Gastrocnemius medialis (tissue), 4 donors: ENCODE measurements around the gene SERPINA6. TPM values are rescaled to one million over a fixed set of nuclear protein-coding genes. Genes with fewer than 3 reads are reported as not detected.

Experiments
- ATAC-seq, 2 donors: fragments of 150-250 bp; one replicate each; pipeline ENCODE4 v1.9.1; 2016
- DNase-seq, 2 donors: peaks; one replicate each; pipeline ENCODE4 v3.0.0-alpha.2; 2019
- H3K27ac ChIP-seq, 4 donors: fragments of 200-600 bp; sonication (generic); 1 replicate in 1 of 4; 2 replicates in 3 of 4; pipeline ENCODE4 v1.5.1; 2016 to 2018; ENCODE audit warnings: mild to moderate bottlenecking in 2 of 4, moderate library complexity in 1 of 4
- H3K27me3 ChIP-seq, 3 donors: fragments of 200-600 bp; sonication (generic) in 2 of 3; 1 replicate in 1 of 3; 2 replicates in 2 of 3; pipeline versions ENCODE4 v1.5.1 to v1.6.0; 2016 to 2019; ENCODE audit warnings: mild to moderate bottlenecking in 1 of 3, moderate library complexity in 1 of 3
- H3K36me3 ChIP-seq, 2 donors: fragments of 200-600 bp; sonication (generic) in 1 of 2; one replicate each; pipeline ENCODE4 v1.5.1; 2017 to 2018
- H3K4me1 ChIP-seq, 2 donors: fragments of 200-600 bp; sonication (generic) in 1 of 2; one replicate each; pipeline ENCODE4 v1.5.1; 2016 to 2017; ENCODE audit warnings: mild to moderate bottlenecking in 2 of 2
- H3K4me3 ChIP-seq, 4 donors: fragments of 200-600 bp; sonication (generic) in 3 of 4; 1 replicate in 1 of 4; 2 replicates in 3 of 4; pipeline ENCODE4 v1.5.1; 2016 to 2019; ENCODE audit warnings: mild to moderate bottlenecking in 2 of 4
- H3K9me3 ChIP-seq, 3 donors: fragments of 200-600 bp; sonication (generic) in 2 of 3; 1 replicate in 1 of 3; 2 replicates in 2 of 3; pipeline ENCODE4 v1.5.1; 2016 to 2019
- CTCF ChIP-seq, 5 experiments: fragments of 450-650 bp in 3 of 5; fragments of 200-600 bp in 2 of 5; sonication (generic) in 2 of 5; IDR thresholded peaks in 4 of 5; conservative IDR thresholded peaks in 1 of 5; 1 replicate in 4 of 5; 2 replicates in 1 of 5; pipeline ENCODE4 v1.5.1; 2016 to 2019; ENCODE audit warnings: antibody characterized with exemption in 5 of 5, mild to moderate bottlenecking in 3 of 5, moderate library complexity in 3 of 5
- POLR2A ChIP-seq, 2 donors: fragments of 450-650 bp; IDR thresholded peaks; one replicate each; pipeline ENCODE4 v1.6.1; 2017; ENCODE audit warnings: antibody characterized with exemption in 2 of 2, mild to moderate bottlenecking in 2 of 2, moderate library complexity in 2 of 2
- in situ Hi-C, 4 donors: fragments of 200-750 bp; cut with MboI; loops; one replicate each; pipeline versions ENCODE4 v1.15.0 to v1.8.0; 2017; ENCODE audit warnings: low sequenced_read_pairs in 4 of 4
- intact Hi-C: fragments of 100-400 bp; cut with DNase I; formaldehyde crosslinking; loops from one replicate; pipeline ENCODE4 v1.15.1; 2023; ENCODE audit warnings: low total_unique reads
- total RNA-seq, 4 donors: library from RNA; depleted of rRNA; stranded (reverse); fragments of >200 nt; gene quantifications; one replicate each; pipeline versions ENCODE4 v1.1.0 to v1.2.3, GENCODE V29; 2016

SERPINA6 gene
- total RNA-seq, 4 donors from 2014 or later, result 0.26 to 0.69 TPM; not detected in 2

GRCh38 chr14:94306047-94306978 lies 16.8 kb downstream of the SERPINA6 start:
- TF ChIP-seq CTCF (IDR thresholded peaks at IDR 0.05 in 4 of 5, conservative IDR thresholded peaks at IDR 0.05 in 1 of 5) (no peak), POLR2A (IDR thresholded peaks at IDR 0.05) (no peak)
- intact Hi-C loops (no loop called here), in situ Hi-C loops (no loop called here)
- no peak for DNase-seq
- H3K4me3 ChIP-seq, result no peak overlapping the region
- H3K36me3 ChIP-seq, result no peaks in the 10 kb centered on the region
- no peaks in the 10 kb centered on the region for H3K9me3 ChIP-seq
- H3K27me3 ChIP-seq, result no peaks in the 10 kb centered on the region
- no peaks in the 10 kb centered on the region for H3K4me1 ChIP-seq
- H3K27ac ChIP-seq, result no peak overlapping the region
- no peak for ATAC-seq

DNA sequence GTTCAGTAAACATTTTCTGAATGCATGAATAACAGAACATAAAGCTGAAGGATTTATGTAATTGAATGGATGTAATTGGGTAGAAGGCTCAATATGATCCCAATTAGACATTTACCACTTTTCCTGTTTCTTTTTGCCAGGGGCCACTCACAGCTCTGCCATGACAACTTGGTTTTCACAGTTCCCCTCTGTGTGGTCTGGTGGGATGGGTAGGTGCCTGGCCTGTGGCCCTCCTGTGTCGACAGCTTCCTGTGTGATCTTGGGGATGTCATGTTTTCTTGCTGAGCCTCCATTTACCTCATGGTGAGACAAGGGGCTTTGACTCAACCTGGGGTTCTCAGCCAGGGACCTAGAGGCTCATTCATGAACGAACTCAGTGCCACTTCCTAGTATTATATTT lies 17.5 kb downstream of the SERPINA6 start:
- in situ Hi-C loops, result no loop called here
- DNase-seq, result no peak
- Histone ChIP-seq H3K9me3 (no peaks in the 10 kb centered on the region), H3K27me3 (no peaks in the 10 kb centered on the region), H3K4me1 (no peaks in the 10 kb centered on the region), H3K4me3 (no peak overlapping the region), H3K36me3 (no peaks in the 10 kb centered on the region), H3K27ac (no peak overlapping the region)
- no peak for ATAC-seq
- TF ChIP-seq CTCF (IDR thresholded peaks at IDR 0.05 in 4 of 5, conservative IDR thresholded peaks at IDR 0.05 in 1 of 5), result no peak
- intact Hi-C loops, result no loop called here

GRCh38 chr14:94304243-94304642 lies 18.9 kb downstream of the SERPINA6 start:
- H3K9me3 ChIP-seq, result no peaks in the 10 kb centered on the region
- H3K36me3 ChIP-seq, result no peaks in the 10 kb centered on the region
- intact Hi-C loops (no loop called here), in situ Hi-C loops (no loop called here)
- no peak overlapping the region for H3K27ac ChIP-seq
- no peaks in the 10 kb centered on the region for H3K4me1 ChIP-seq
- DNase-seq (no peak), ATAC-seq (no peak)
- no peak for TF ChIP-seq CTCF (IDR thresholded peaks at IDR 0.05 in 4 of 5, conservative IDR thresholded peaks at IDR 0.05 in 1 of 5)
- no peak for TF ChIP-seq POLR2A (IDR thresholded peaks at IDR 0.05)
- H3K27me3 ChIP-seq, result no peaks in the 10 kb centered on the region
- H3K4me3 ChIP-seq, result no peak overlapping the region

DNA sequence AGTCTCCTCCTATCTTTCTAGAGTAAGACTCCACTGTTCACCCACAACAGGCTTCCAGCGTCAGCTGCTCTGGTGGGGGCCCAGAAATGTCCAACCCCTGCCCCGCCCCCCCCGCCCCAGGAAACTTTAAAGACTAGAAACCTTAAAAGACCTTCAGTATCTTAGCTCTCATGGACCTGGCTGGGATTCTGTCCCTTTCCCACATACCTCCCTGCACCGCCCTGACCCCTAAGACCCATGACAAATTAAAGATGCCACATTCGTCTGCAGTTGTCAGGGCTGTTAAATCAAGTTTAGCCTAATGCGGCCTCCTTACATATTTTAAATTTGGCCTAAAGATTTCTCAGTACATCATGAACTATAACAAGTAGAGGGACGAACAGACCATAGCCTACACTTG lies 20.0 kb downstream of the SERPINA6 start:
- ATAC-seq, result no peak
- Histone ChIP-seq H3K4me3 (no peak overlapping the region), H3K9me3 (no peaks in the 10 kb centered on the region), H3K27ac (no peak overlapping the region), H3K27me3 (no peaks in the 10 kb centered on the region), H3K4me1 (no peaks in the 10 kb centered on the region), H3K36me3 (no peaks in the 10 kb centered on the region)
- no peak for DNase-seq
- intact Hi-C loops (no loop called here), in situ Hi-C loops (no loop called here)
- TF ChIP-seq CTCF (IDR thresholded peaks at IDR 0.05 in 4 of 5, conservative IDR thresholded peaks at IDR 0.05 in 1 of 5) (no peak), POLR2A (IDR thresholded peaks at IDR 0.05) (no peak)
